Small intestine (tissue), 7 donors: ENCODE measurements around the gene ATP8A2. TPM values are rescaled to one million over a fixed set of nuclear protein-coding genes. Genes with fewer than 3 reads are reported as not detected.

Source experiments
- DNase-seq, 2 donors: peaks; one replicate each; pipeline versions ENCODE4 v3.0.0 to v3.0.0-alpha.2; 2013
- FAIRE-seq: peaks from 2 replicates; lab custom pipeline; 2012; peaks lifted over from hg19 to GRCh38; lab: Jason Lieb, UNC
- H3K27ac ChIP-seq, 3 donors: one replicate each; pipeline ENCODE4 v1.5.1; 2013; ENCODE audit warnings: low read length in 2 of 3, mild to moderate bottlenecking in 2 of 3, control low read depth in 1 of 3, inconsistent platforms in 1 of 3, low read depth in 1 of 3, moderate library complexity in 1 of 3
- H3K27me3 ChIP-seq, 3 donors: one replicate each; pipeline ENCODE4 v1.6.1; 2013; ENCODE audit warnings: low read length in 3 of 3, inconsistent platforms in 1 of 3; ENCODE audit not compliant: control insufficient read depth in 3 of 3, insufficient read depth in 3 of 3
- H3K36me3 ChIP-seq, 3 donors: one replicate each; pipeline ENCODE4 v1.6.1; 2013; ENCODE audit warnings: low read length in 3 of 3, inconsistent platforms in 1 of 3, low read depth in 1 of 3, mild to moderate bottlenecking in 1 of 3, moderate library complexity in 1 of 3; ENCODE audit not compliant: control insufficient read depth in 3 of 3, insufficient read depth in 2 of 3
- H3K4me1 ChIP-seq, 3 donors: one replicate each; pipeline ENCODE4 v1.6.1; 2013; ENCODE audit warnings: low read length in 2 of 3, inconsistent platforms in 1 of 3, low read depth in 1 of 3, mild to moderate bottlenecking in 1 of 3, moderate library complexity in 1 of 3; ENCODE audit not compliant: control insufficient read depth in 3 of 3, insufficient read depth in 2 of 3
- H3K4me3 ChIP-seq, 3 donors: one replicate each; pipeline ENCODE4 v1.5.1; 2013; ENCODE audit warnings: low read length in 3 of 3, control low read depth in 1 of 3, inconsistent platforms in 1 of 3, low read depth in 1 of 3, mild to moderate bottlenecking in 1 of 3, moderate library complexity in 1 of 3
- H3K9me3 ChIP-seq, 2 donors: one replicate each; pipeline ENCODE4 v1.6.1; 2013; ENCODE audit warnings: low read depth in 1 of 2, low read length in 1 of 2; ENCODE audit not compliant: control insufficient read depth in 2 of 2, insufficient read depth in 1 of 2
- WGBS, 3 donors: extraction: QIAGEN DNeasy Blood & Tissue Kit; methylation state at CpG; one replicate each; pipeline ENCODE4 v1.1.7; 2013; 5-methylcytosine and 5-hydroxymethylcytosine counted together
- polyA plus RNA-seq, 4 donors: library from polyadenylated mRNA; stranded (reverse) in 3 of 4; unstranded in 1 of 4; fragments of 200-250 nt in 3 of 4; fragments of 120-200 nt in 1 of 4; gene quantifications; one replicate each; pipeline versions ENCODE4 v1.2.1 to v1.2.3, GENCODE V29; 2013
- donor health status: healthy with polysubstance abuse.
- donor health status: control.
- donor health status: control.
- donor health status: Bipolar disorder and iron deficiency.
- donor health status: healthy.

The ATP8A2 gene
- polyA plus RNA-seq, 4 donors, result 0.72 to 0.79 TPM; not detected in 2

DNA sequence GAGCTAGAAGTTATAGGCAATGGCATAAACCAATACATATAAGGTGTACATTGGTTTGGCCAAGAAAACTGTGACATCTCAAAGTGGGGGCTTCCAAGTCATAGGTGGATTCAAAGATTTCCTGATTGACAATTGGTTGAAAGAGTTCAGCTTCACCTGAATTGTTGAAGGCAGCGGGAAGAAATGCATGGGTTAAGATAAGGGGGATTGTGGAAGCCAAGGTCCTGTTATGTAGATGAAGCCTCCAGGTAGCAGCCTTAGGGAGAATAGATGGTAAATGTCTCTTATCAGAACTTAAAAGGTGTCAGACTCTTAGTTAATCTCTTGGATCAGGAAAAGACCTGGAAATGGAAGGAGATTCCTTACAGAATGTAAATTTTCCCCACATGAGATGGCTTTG lies 26.0 kb downstream of the ATP8A2 start:
- H3K27ac ChIP-seq, result no peak overlapping the region
- no peaks in the 10 kb centered on the region for H3K36me3 ChIP-seq
- FAIRE-seq (no peak), DNase-seq (no peak)
- H3K27me3 ChIP-seq, result no peaks in the 10 kb centered on the region
- no peaks in the 10 kb centered on the region for H3K4me1 ChIP-seq
- H3K9me3 ChIP-seq, result no peaks in the 10 kb centered on the region
- H3K4me3 ChIP-seq, result no peak overlapping the region
- WGBS, 3 donors, result 52 to 58% (median 56%) methylated on average over 1 of the region's 1 CpG

DNA sequence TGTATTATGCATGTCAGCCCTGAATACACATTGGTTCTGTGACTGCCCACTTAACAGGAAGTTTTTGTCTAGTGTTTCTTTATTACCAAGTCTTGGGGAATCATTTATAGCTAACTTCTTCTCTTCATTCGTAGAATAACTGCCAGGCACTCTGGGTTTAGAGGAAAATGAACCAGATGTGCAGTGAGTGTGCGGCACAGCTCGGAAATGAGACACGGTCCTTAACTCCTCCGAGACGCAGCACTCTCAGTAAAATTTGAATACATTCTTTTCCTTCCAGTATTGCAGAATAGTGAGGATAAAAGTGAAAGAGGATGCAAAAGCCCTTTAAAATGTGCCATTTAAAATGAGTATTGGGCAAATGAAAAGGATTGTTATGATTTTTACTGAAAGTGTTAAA lies 29.2 kb downstream of the ATP8A2 start:
- Histone ChIP-seq H3K9me3 (no peaks in the 10 kb centered on the region), H3K4me1 (no peaks in the 10 kb centered on the region), H3K36me3 (no peaks in the 10 kb centered on the region), H3K4me3 (no peak overlapping the region), H3K27me3 (peaks cover 0 to 4% (median 0%) of the 10 kb centered on the region in 3 donors), H3K27ac (no peak overlapping the region)
- 57 to 82% (median 78%) methylated on average over 6 of the region's 6 CpGs for WGBS, 3 donors
- no peak for DNase-seq
- no peak for FAIRE-seq

DNA sequence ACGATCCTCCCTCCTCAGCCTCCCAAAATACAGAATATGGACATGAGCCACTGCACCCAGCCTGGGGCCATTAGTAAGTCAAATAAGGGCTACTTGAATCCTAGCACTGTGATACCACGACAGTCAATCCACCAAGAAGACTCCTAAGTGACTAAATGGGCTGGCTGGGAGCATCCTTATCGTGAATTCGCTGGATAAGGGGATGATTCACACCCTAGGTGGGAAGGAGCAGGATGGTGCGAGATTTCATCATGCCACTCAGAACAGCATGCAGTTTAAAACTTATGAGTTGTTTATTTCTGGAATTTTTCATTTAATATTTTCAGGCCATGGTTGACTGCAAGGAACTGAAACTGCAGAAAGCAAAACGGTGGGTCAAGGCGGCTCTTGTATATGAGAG lies 30.2 kb downstream of the ATP8A2 start:
- H3K9me3 ChIP-seq, result no peaks in the 10 kb centered on the region
- peaks cover 0 to 4% (median 0%) of the 10 kb centered on the region in 3 donors for H3K27me3 ChIP-seq
- DNase-seq (no peak), FAIRE-seq (no peak)
- no peaks in the 10 kb centered on the region for H3K4me1 ChIP-seq
- H3K27ac ChIP-seq, result no peak overlapping the region
- no peak overlapping the region for H3K4me3 ChIP-seq
- 72 to 86% (median 82%) methylated on average over 7 of the region's 7 CpGs for WGBS, 3 donors
- H3K36me3 ChIP-seq, result no peaks in the 10 kb centered on the region

GRCh38 chr13:25406377-25406776 lies 34.6 kb downstream of the ATP8A2 start:
- Histone ChIP-seq H3K27ac (no peak overlapping the region), H3K36me3 (no peaks in the 10 kb centered on the region), H3K27me3 (peaks cover 0 to 4% (median 0%) of the 10 kb centered on the region in 3 donors), H3K4me3 (no peak overlapping the region), H3K9me3 (peaks cover 0 to 2% of the 10 kb centered on the region in 2 donors), H3K4me1 (no peaks in the 10 kb centered on the region)
- WGBS, 3 donors, result 69 to 88% (median 85%) methylated on average over 1 of the region's 1 CpG
- FAIRE-seq (no peak), DNase-seq (no peak)

GRCh38 chr13:25409938-25410337 lies 38.2 kb downstream of the ATP8A2 start:
- Histone ChIP-seq H3K36me3 (no peaks in the 10 kb centered on the region), H3K4me3 (no peak overlapping the region), H3K27ac (no peak overlapping the region), H3K4me1 (no peaks in the 10 kb centered on the region), H3K27me3 (no peaks in the 10 kb centered on the region), H3K9me3 (peaks cover 0 to 2% of the 10 kb centered on the region in 2 donors)
- DNase-seq (no peak), FAIRE-seq (no peak)
- WGBS, 3 donors, result 76 to 80% (median 77%) methylated on average over 5 of the region's 5 CpGs

DNA sequence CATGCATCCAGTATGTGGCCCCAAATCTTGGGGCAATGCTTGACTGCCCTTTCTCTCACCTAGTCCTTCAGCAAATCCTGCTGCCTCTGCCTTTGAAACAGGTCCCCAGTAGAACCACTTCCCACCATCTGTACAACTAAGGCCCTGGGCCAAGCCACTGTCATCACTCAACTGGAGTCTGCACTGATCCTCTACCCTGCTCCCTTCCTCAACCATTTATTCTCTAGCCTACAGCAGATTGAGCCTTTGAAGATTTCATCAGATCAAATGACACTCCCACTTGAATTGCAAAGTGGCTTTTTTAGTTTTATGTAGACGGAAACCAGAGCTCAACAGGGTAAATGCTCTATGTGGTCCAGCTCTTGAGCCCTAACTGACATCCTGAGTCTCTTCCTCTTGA lies 43.5 kb downstream of the ATP8A2 start:
- H3K4me3 ChIP-seq, result no peak overlapping the region
- no peak for DNase-seq
- no peak for FAIRE-seq
- no peaks in the 10 kb centered on the region for H3K4me1 ChIP-seq
- H3K9me3 ChIP-seq, result peaks cover 0 to 2% of the 10 kb centered on the region in 2 donors
- H3K36me3 ChIP-seq, result no peaks in the 10 kb centered on the region
- no peaks in the 10 kb centered on the region for H3K27me3 ChIP-seq
- 63 to 79% (median 71%) methylated on average over 1 of the region's 1 CpG for WGBS, 3 donors
- H3K27ac ChIP-seq, result no peak overlapping the region

DNA sequence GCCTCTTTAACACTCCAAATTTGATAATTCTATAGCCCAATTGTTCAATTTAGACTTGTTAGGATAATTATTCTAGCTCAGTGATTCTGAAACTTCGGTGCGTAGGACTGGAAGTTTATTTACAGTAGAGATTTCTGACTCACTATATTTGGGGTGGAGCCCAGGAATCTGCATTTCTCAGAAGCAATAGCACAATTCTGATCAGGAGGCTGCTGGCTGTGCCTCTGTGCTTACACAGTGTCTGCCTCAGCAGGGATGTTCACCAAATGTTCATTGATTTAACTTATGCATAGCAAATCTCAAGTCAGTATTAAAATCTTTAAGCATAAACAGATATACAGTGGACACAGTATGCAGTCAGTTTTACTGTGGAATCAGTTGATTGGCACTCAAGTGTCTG lies 45.8 kb downstream of the ATP8A2 start:
- Histone ChIP-seq H3K36me3 (no peaks in the 10 kb centered on the region), H3K27me3 (no peaks in the 10 kb centered on the region), H3K4me3 (no peak overlapping the region), H3K27ac (no peak overlapping the region), H3K4me1 (no peaks in the 10 kb centered on the region), H3K9me3 (no peaks in the 10 kb centered on the region)
- DNase-seq (no peak), FAIRE-seq (no peak)
- WGBS, 3 donors, result 51 to 86% (median 80%) methylated on average over 2 of the region's 2 CpGs

- no peaks in the 10 kb centered on the region for H3K36me3 ChIP-seq
- H3K4me1 ChIP-seq, result no peaks in the 10 kb centered on the region
- no peaks in the 10 kb centered on the region for H3K9me3 ChIP-seq
- H3K27me3 ChIP-seq, result no peaks in the 10 kb centered on the region
- WGBS, 3 donors, result 63 to 79% (median 73%) methylated on average over 2 of the region's 2 CpGs
- no peak for FAIRE-seq
- H3K4me3 ChIP-seq, result no peak overlapping the region
- no peak for DNase-seq
- H3K27ac ChIP-seq, result no peak overlapping the region
These were observed 48.4 kb downstream of the ATP8A2 start for GRCh38 chr13:25420161-25420560.

GRCh38 chr13:25421612-25422011 lies 49.8 kb downstream of the ATP8A2 start:
- no peak overlapping the region for H3K27ac ChIP-seq
- 42 to 54% (median 52%) methylated on average over 6 of the region's 6 CpGs for WGBS, 3 donors
- FAIRE-seq, result no peak

More at GRCh38 chr13:25421612-25422011, 49.8 kb downstream of the ATP8A2 start:
- H3K4me1 ChIP-seq, result no peaks in the 10 kb centered on the region
- no peak for DNase-seq
- H3K9me3 ChIP-seq, result no peaks in the 10 kb centered on the region
- H3K27me3 ChIP-seq, result no peaks in the 10 kb centered on the region
- H3K4me3 ChIP-seq, result no peak overlapping the region
- no peaks in the 10 kb centered on the region for H3K36me3 ChIP-seq
